ENCODE results near the gene CPA5. TPM values are rescaled to one million over a fixed set of nuclear protein-coding genes. Genes with fewer than 3 reads are reported as not detected.
"Not testable (repeated sequence)": the region's sequence is repeated elsewhere in the genome, so short reads cannot be mapped to it uniquely, and the experiment has no call there.

CPA5 gene
- total RNA-seq, 1 experiment from 2014 or later = not detected

- BruUV-seq (replicated peaks) = no TSS peak
Measured at GRCh38 chr7:130374507-130374906, 29.9 kb downstream of the CPA5 start.

GRCh38 chr7:130376461-130376860 lies 31.8 kb downstream of the CPA5 start:
- intact Hi-C loops (cut with micrococcal nuclease; ENCODE audit: unreplicated experiment); CTCF ChIA-PET; DNase-seq; H3K9me3 Mint-ChIP-seq (ENCODE audit: low read depth, unreplicated experiment); H3K27ac Mint-ChIP-seq (ENCODE audit: unreplicated experiment); H3K4me3 Mint-ChIP-seq (ENCODE audit: low read depth, unreplicated experiment); H3K36me3 Mint-ChIP-seq (ENCODE audit: insufficient read depth, unreplicated experiment); H3K4me1 Mint-ChIP-seq (ENCODE audit: low read depth, unreplicated experiment); BruUV-seq (replicated peaks): not testable (repeated sequence)
- H3K27me3 Mint-ChIP-seq (ENCODE audit: unreplicated experiment) = peaks cover 14% of the 10 kb centered on the region

More at GRCh38 chr7:130374507-130374906, 29.9 kb downstream of the CPA5 start:
- Mint-ChIP-seq H3K9me3 (ENCODE audit: low read depth, unreplicated experiment) (peaks cover 6% of the 10 kb centered on the region), H3K4me1 (ENCODE audit: low read depth, unreplicated experiment) (no peaks in the 10 kb centered on the region), H3K4me3 (ENCODE audit: low read depth, unreplicated experiment) (no peak overlapping the region), H3K27me3 (ENCODE audit: unreplicated experiment) (no peaks in the 10 kb centered on the region), H3K36me3 (ENCODE audit: insufficient read depth, unreplicated experiment) (no peaks in the 10 kb centered on the region), H3K27ac (ENCODE audit: unreplicated experiment) (no peak overlapping the region)
- CTCF ChIA-PET = no interaction called here
- no peak for DNase-seq
- TF ChIP-seq CTCF (IDR thresholded peaks at IDR 0.05; ENCODE audit: unreplicated experiment) = no peak
- intact Hi-C loops (cut with micrococcal nuclease; ENCODE audit: unreplicated experiment) = no loop called here

- Mint-ChIP-seq H3K9me3 (ENCODE audit: low read depth, unreplicated experiment) (peaks cover 3% of the 10 kb centered on the region), H3K36me3 (ENCODE audit: insufficient read depth, unreplicated experiment) (no peaks in the 10 kb centered on the region), H3K27ac (ENCODE audit: unreplicated experiment) (no peak overlapping the region), H3K4me3 (ENCODE audit: low read depth, unreplicated experiment) (no peak overlapping the region), H3K27me3 (ENCODE audit: unreplicated experiment) (peaks cover 14% of the 10 kb centered on the region), H3K4me1 (ENCODE audit: low read depth, unreplicated experiment) (no peaks in the 10 kb centered on the region)
- intact Hi-C loops (cut with micrococcal nuclease; ENCODE audit: unreplicated experiment) = no loop called here
- BruUV-seq (replicated peaks) = no TSS peak
- CTCF ChIA-PET = interaction anchor here (0.6 kb wide), 1 partner anchor 15 kb away, joined by 6 read pairs; no protein-coding TSS in a partner anchor
- TF ChIP-seq CTCF (IDR thresholded peaks at IDR 0.05; ENCODE audit: unreplicated experiment) = no peak
- no peak for DNase-seq
Measured at GRCh38 chr7:130377178-130377577, 32.6 kb downstream of the CPA5 start.

GRCh38 chr7:130379019-130379418 lies 34.4 kb downstream of the CPA5 start:
- TF ChIP-seq CTCF (IDR thresholded peaks at IDR 0.05; ENCODE audit: unreplicated experiment) = no peak
- Mint-ChIP-seq H3K9me3 (ENCODE audit: low read depth, unreplicated experiment) (peaks cover 3% of the 10 kb centered on the region), H3K4me3 (ENCODE audit: low read depth, unreplicated experiment) (no peak overlapping the region), H3K36me3 (ENCODE audit: insufficient read depth, unreplicated experiment) (no peaks in the 10 kb centered on the region), H3K4me1 (ENCODE audit: low read depth, unreplicated experiment) (no peaks in the 10 kb centered on the region), H3K27ac (ENCODE audit: unreplicated experiment) (no peak overlapping the region), H3K27me3 (ENCODE audit: unreplicated experiment) (peaks cover 14% of the 10 kb centered on the region)
- CTCF ChIA-PET = no interaction called here
- intact Hi-C loops (cut with micrococcal nuclease; ENCODE audit: unreplicated experiment) = no loop called here
- no peak for DNase-seq
- no TSS peak for BruUV-seq (replicated peaks)

- Mint-ChIP-seq H3K4me1 (ENCODE audit: low read depth, unreplicated experiment) (no peaks in the 10 kb centered on the region), H3K9me3 (ENCODE audit: low read depth, unreplicated experiment) (peaks cover 3% of the 10 kb centered on the region), H3K27ac (ENCODE audit: unreplicated experiment) (no peak overlapping the region), H3K4me3 (ENCODE audit: low read depth, unreplicated experiment) (no peak overlapping the region), H3K36me3 (ENCODE audit: insufficient read depth, unreplicated experiment) (no peaks in the 10 kb centered on the region), H3K27me3 (ENCODE audit: unreplicated experiment) (peaks cover 14% of the 10 kb centered on the region)
- intact Hi-C loops (cut with micrococcal nuclease; ENCODE audit: unreplicated experiment) = no loop called here
- DNase-seq = no peak
- no peak for TF ChIP-seq CTCF (IDR thresholded peaks at IDR 0.05; ENCODE audit: unreplicated experiment)
- BruUV-seq (replicated peaks) = no TSS peak
- CTCF ChIA-PET = no interaction called here
Measured at GRCh38 chr7:130379532-130379920, 34.9 kb downstream of the CPA5 start.

All from Calu3 (cell line).